HPDE6-E6E7 (cell line): ENCODE measurements around the gene CREM.

Source experiments
- DNase-seq: peaks from one replicate; pipeline ENCODE4 v3.0.0; 2011; ENCODE audit warnings: missing footprints; ENCODE audit errors: extremely low spot score

CREM gene

GRCh38 chr10:35135861-35136260, 9.2 kb downstream of the CREM start:
- no peak for DNase-seq

GRCh38 chr10:35136263-35136815, 9.7 kb downstream of the CREM start:
- no peak for DNase-seq

DNA sequence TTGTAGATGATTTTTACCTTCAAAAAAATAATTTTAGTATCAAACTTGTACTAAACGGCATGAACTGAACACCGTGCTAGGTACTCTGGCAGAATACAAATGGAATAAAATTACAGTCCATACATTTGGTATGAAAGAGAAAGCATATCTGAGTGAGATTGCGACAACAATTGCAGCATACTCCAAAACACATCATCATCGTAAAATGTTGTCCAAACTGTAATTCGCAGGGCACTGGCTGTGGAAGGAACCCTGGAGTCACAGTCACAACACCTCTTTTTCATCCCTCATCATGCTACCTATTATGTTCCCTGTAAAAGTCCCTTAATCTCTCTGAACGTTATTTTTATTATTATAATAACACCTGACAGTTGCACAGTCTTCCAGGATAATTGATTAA, 13.5 kb downstream of the CREM start:
- no peak for DNase-seq

DNA sequence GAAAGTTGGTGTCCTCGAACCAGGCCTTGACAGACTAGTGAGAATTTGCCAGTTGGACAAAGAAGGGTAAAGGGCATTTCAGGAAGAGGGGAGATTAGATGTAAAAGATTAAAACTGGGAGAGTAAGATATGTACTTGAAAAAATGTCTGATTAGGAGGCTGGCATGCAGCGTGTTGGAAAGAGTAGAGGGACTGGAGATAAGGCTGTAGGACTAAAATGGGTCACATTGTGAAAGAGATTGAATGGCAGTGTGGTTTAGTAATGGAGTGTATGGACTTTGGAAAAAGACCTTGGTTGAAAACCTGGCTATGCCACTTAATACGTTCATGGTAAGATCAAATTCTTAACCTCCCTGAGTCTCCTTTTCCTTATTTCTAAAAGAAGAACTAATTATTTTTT, 14.1 kb downstream of the CREM start:
- DNase-seq = no peak

DNA sequence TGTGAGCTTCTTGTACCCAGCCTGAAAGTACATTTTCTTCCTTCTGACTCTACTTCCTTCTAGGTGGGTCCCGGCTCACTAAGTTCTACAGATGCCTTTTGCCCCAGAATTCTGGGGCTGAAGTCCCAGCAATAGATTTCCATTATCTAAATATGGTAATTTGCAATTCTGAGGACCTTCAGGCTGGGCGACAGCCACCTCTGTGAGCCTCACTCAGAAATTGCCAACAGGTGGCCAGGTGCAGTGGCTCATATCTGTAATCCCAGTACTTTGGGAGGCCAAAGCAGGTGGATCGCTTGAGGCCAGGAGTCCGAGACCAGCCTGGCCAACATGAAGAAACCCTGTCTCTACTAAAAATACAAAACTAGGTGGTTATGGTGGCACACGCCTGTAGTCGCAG, 23.7 kb downstream of the CREM start:
- DNase-seq = no peak

DNA sequence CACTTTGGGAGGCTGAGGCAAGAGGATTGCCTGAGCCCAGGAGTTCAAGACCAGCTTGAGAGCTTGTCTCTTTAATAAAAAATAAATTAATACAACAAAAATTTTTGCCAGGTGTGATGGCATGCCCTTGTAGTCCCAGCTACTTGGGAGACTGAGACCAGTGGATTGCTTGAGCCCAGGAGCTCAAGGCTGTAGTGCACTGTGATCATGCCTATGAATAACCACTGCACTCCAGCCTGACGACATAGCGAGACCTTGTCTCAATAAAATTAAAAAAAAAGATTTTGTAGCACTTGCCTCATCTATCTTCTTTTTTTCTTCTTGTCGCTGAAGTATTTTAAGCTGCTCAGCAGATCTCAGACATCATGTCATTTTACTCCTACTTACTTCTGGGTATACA, 26.3 kb downstream of the CREM start:
- no peak for DNase-seq

DNA sequence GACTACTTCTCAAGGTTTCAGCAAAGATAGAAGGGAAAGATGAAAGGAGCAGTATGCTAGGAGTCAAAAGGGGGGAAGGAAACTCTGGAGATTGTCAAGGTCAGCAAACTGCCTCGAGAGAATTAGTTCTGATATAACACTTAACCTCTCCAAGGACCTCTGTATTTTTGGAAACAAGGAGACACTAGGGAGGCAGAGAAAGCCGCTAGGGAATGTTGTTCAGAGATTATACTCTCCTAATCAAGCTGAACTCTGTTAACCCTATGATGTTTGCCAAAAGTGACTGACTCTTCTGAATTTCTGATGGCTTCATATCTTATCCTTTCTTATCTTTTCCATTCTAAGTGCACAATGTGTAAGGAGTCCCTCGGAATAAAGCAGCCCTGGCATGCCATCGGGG, 27.1 kb downstream of the CREM start:
- DNase-seq = no peak

GRCh38 chr10:35160743-35161142, 34.1 kb downstream of the CREM start:
- DNase-seq = no peak

DNA sequence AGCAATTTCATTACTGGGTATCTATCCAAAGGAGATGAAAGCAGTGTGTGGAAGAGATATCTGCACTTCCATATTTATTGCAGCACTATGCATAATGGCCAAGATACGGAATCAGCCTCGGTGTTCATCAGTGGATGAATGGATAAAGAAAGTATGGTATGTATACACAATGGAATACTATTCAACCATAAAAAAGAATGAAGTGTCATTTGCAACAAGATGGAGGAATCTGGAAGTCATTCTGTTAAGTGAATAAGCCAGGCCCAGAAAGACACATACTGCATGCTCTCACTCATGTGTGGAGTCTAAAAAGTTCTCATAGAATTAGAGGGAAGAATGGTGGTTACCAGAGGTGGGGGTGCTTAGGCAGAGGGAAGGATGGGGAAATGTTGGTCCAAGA, 35.3 kb downstream of the CREM start:
- DNase-seq = no peak

DNA sequence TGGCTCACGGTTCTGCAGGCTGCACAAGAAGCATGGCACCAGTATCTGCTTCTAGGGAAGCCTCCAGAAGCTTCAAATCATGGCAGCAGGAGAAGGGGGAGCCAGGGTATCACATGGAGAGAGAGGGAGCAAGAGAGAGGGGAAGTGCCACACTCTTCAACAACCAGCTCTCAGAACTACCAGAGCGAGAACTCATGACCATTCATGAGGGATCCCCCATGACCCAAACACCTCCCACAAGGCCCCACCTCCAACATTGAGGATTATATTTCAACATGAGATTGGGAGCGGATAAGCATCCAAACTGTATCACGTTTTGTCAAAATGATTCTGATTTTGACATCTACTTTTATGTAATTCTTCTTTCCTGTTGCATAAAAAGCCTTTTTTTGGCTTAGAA, 38.5 kb downstream of the CREM start:
- no peak for DNase-seq

DNA sequence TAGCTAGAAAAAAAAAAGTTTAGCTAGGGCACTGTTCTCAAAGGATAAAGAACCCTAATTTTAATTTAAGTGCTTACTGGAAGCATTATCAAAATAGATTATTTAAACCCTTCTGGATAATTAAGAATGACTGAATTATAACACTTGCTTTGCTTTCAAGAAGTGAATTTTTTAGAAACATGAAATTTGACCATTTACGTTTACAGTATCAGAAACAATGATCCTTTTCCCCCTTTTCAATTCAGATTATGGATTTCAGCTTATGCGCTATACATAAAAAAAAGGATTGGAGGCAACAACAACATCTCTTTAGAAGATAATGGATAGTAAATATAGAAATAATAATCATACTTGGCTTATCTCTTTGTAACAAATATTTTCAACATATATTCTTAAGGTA, 39.2 kb downstream of the CREM start:
- DNase-seq = no peak

GRCh38 chr10:35166607-35167006, 40.0 kb downstream of the CREM start:
- DNase-seq = no peak

- no peak for DNase-seq
Measured at GRCh38 chr10:35167342-35167741, 40.7 kb downstream of the CREM start.

DNA sequence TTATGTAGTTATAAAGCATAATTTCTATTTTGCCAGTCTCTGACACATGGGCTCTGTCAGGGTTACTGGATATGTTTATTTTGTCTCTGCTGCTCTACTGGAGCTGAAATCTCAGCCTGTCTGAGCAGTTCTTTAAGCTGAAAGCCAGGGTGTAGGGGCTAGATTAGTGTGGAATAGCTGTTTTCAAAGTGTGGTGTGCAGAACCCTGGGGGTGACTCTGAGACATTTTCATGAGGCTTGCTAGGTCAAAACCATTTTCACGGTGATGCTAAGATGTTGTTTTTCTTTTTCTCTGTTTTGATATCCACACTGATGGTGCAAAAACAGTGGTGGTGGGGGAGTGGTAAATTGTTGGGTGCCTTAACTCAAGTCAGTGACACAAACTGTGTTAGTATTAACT, 45.5 kb downstream of the CREM start:
- no peak for DNase-seq

DNA sequence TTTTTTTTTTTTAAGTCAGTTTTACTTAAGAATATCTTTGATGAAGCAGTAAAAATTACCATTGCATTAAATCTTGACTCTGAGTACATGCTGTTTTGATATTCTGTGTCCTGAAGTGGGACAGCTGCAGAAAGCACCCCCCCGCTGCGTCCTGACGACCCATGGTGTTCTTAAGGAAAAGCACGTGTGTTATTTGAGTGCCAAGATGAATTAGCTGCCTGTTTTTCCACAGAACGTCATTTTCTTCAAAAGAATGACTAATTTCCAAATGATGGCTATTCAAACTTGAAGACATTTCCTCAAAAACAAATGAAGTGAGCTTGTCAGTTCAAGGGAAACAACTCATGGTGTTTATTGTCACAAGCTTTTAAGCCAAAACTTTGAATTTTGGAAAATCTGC, 45.9 kb downstream of the CREM start:
- no peak for DNase-seq

DNA sequence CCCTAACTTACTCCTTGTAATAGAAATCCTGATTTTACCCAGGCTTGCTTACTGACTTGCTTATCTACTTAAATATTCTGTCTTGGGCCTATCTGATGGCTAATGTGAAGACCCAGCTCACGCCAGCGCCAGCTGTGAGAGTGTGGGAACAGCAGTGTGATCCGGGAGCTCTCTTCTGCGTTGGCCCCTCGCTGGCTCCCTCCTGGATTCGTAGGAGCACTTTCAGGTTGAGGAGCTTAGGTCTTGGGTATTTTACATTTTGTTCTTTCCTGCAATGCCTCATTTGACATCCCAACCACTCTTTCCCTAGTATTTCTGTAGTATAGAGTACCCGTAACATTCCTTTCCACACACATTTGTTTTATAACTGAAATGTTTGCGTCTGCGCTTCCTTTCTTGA, 51.7 kb downstream of the CREM start:
- DNase-seq = no peak

DNA sequence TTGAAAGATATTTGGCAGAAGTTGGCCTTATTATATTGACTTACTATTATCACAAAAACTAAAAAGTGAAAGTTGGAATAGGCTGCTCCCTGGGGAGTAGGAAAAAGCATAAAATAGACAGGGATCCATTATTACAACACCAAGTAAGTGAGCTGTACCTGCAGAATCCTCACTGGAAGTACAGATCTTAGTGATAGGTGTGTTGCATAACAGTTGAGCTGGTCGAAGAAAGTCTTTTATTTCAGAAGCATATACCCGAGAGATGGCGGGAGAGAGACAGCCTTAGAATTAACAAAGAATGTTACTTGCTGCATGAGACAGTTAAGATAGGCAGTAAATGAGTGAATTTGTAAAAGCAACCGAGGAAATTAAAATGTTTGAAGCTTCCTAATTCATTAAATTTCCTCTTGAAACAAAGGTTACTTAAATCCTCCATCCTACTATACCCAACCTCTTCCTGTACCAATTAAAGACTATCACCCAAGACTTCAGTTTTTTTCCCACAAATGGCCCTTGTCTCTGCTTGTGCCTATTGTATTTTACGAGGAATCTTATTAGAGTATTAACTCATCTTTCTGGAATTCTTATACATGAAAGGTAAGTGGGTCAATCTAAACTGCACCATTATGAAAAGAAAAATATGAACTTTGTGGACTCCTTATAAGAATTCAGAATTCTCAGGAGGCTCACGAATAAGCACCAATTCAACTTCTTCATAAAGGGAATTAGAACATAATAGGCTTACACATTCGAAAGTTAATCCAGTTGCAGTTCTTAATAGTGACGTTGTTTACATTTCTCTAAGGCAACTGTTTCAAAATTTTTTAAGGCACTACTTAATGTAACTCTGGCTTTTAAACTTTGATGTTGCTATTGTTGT, 56.2 kb downstream of the CREM start:
- DNase-seq = no peak

GRCh38 chr10:35184527-35185171, 58.0 kb downstream of the CREM start:
- DNase-seq = no peak

- DNase-seq = no peak
Measured at GRCh38 chr10:35185260-35186034, 58.8 kb downstream of the CREM start.

GRCh38 chr10:35188954-35189353, 62.3 kb downstream of the CREM start:
- DNase-seq = no peak

DNA sequence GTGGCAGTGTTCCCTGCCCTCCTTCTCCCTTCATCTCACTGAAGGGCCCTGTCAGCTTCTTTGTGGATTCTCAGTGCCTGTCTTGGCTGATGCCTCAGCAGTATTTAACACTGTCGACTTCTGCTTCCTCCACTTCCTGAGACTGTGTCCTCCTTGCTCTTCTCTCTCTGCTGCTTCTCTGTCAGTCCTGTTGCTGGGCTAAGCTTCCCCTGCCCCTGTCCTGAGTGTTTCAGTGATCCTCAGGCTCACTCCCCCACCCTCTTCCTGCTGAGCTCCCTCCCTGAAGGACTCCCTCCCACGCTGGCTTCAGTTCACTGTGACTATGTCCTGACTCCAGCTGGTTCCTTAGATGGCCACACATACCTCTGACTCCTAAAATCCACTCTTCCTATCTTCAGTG, 64.9 kb downstream of the CREM start:
- no peak for DNase-seq

- DNase-seq = no peak
Measured at GRCh38 chr10:35192645-35193249, 66.1 kb downstream of the CREM start.
